Measurements from ENCODE around the gene CYP3A4. TPM values are rescaled to one million over a fixed set of nuclear protein-coding genes. Genes with fewer than 3 reads are reported as not detected.
"Not testable (repeated sequence)": the region's sequence is repeated elsewhere in the genome, so short reads cannot be mapped to it uniquely, and the experiment has no call there.

CYP3A4 gene
- polyA plus RNA-seq, 5 donors: 0.14 to 0.34 (median 0.18) TPM

GRCh38 chr7:99793443-99793842 lies 9.5 kb upstream of the CYP3A4 start:
- DNase-seq: no peak

- no peak for DNase-seq
Observed at GRCh38 chr7:99792967-99793366, 9.0 kb upstream of the CYP3A4 start.

GRCh38 chr7:99791667-99792369 lies 7.8 kb upstream of the CYP3A4 start:
- DNase-seq: no peak

GRCh38 chr7:99791021-99791420 lies 7.0 kb upstream of the CYP3A4 start:
- DNase-seq: no peak

- no peak for DNase-seq
Observed at GRCh38 chr7:99790407-99790806, 6.4 kb upstream of the CYP3A4 start.

GRCh38 chr7:99789441-99790070 lies 5.6 kb upstream of the CYP3A4 start:
- no peak for DNase-seq

- no peak for DNase-seq
Observed at GRCh38 chr7:99788554-99788953, 4.6 kb upstream of the CYP3A4 start.

- no peak for DNase-seq
Observed at GRCh38 chr7:99786726-99787335, 2.8 kb upstream of the CYP3A4 start.

GRCh38 chr7:99785654-99786053 lies 1.7 kb upstream of the CYP3A4 start:
- DNase-seq: not testable (repeated sequence)

GRCh38 chr7:99782012-99782953 lies 1.7 kb downstream of the CYP3A4 start:
- DNase-seq: no peak

- DNase-seq: no peak
Observed at GRCh38 chr7:99780588-99780987, 3.4 kb downstream of the CYP3A4 start.

- no peak for DNase-seq
Observed at GRCh38 chr7:99779949-99780348, 4.0 kb downstream of the CYP3A4 start.

- DNase-seq: no peak
Observed at GRCh38 chr7:99778880-99779279, 5.1 kb downstream of the CYP3A4 start.

- DNase-seq: not testable (repeated sequence)
Observed at GRCh38 chr7:99773395-99773794, 10.6 kb downstream of the CYP3A4 start.

- no peak for DNase-seq
Observed at GRCh38 chr7:99772565-99772964, 11.4 kb downstream of the CYP3A4 start.

- DNase-seq: not testable (repeated sequence)
Observed at GRCh38 chr7:99769494-99769893, 14.5 kb downstream of the CYP3A4 start.

- DNase-seq: no peak
Observed at GRCh38 chr7:99768471-99768870, 15.5 kb downstream of the CYP3A4 start.

GRCh38 chr7:99767662-99768061 lies 16.3 kb downstream of the CYP3A4 start:
- DNase-seq: no peak

- no peak for DNase-seq
Observed at GRCh38 chr7:99766484-99767099, 17.4 kb downstream of the CYP3A4 start.

- no peak for DNase-seq
Observed at GRCh38 chr7:99764478-99764877, 19.5 kb downstream of the CYP3A4 start.

- peak; percentile 46 to 53 for DNase-seq
Observed at GRCh38 chr7:99762680-99763327, 21.2 kb downstream of the CYP3A4 start.
